HG03558 (cell line): ENCODE data around the gene SCYGR4.

Experiments used
- ATAC-seq: cut with Tn5 transposase; IDR thresholded peaks from one replicate; pipeline ENCODE4 v1.9.1; 2021; ENCODE audit warnings: moderate number of reproducible peaks; ENCODE audit not compliant: unreplicated experiment; ENCODE audit errors: extremely low read depth

Gene SCYGR4

DNA sequence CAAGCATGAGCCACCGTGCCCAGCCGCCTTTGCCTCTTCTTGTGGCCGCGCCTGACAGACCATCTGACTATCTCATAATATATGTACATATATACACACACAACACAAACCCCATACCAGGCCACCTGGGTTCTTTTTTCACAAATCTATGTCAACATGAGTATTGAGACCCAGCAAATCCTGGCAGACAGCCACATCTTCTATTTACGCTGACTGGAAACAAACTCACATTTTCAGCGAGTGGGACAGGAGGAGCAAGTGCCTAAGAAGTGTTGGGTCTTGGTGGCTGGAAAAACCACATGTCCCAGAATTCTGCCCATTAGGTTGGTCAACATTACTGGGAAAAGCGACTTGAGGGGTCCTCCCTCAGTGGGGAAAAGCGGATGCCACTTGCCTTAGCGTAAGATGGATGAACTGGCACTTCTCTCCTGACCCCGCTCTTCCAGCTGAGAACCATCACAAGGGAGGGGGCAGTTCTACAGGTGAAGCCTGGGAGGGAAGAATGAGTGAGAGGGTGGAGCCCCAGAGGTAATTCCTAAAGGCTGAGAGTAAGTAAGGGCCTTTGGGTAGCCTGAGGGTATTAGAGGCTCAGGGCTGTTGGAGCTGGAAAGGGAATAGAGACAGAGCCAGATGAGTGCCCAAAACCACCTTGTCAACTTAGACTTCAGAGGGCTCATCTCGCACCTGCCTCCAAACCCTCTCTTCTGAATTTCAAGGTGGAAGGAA lies 4.6 kb upstream of the SCYGR4 start:
- ATAC-seq, result no peak

DNA sequence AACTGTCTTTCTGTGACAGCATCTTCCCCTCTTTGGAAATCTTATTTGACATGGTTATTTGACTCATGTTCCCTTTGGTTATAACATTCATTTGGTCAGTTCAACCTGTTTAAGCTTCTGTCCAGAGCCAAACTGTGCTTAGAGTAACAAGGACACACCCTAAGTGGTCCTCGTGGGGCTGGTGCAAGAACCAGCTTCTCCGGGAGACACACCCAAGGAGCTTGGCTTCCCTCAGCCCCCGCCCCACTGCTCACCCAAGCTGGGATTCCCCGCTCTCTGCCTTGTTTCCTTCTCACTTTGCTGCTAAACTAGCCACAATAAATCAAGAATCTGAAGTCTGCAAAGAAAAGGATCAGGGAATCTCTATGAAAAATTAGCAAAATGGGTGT lies 4.0 kb upstream of the SCYGR4 start:
- no peak for ATAC-seq

DNA sequence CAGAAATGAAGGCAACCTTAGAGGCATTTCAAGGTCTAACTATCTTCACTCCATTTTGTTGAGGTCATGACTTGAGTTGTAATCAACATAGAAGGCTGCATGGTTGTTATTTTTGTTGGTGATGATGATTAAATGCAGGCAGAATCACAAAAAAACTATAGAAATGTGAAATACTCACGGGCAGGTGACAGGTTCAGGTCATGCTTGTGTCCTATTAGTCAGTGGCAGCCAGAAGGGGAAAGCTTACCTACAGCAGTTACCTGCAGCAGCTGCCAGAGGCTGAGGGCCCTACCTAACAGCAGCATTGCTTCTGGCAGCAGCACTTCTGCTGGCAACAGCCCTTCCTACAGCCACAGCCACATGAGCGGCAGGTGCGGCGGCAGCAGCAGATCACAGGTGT lies 3.1 kb upstream of the SCYGR4 start:
- ATAC-seq, result no peak

DNA sequence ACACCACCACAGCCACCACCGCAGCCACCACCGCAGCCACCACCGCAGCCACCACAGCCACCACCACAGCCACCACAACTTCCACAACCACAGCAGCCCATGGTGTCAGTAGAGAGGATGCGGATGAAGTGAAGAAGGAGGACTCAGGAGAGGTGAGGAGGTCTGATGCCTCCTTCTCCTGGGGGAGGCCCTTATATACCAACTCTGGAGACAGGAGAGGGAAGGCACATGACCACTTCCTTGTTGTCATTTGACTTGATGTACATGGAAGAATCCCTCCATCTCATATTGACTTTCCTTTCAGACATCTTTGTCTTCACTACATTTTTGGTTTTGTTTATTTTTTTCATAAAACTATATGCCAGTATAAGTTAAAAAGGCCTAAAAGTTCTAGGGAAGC lies 2.6 kb upstream of the SCYGR4 start, which contains the start of gene SCYGR3:
SCYGR3 (minus strand) TSS at position 101 of the 400 bp plus-strand sequence; CDS start at position 101, 0 bp downstream.
- no peak for ATAC-seq

- no peak for ATAC-seq
These were observed 2.1 kb upstream of the SCYGR4 start for GRCh38 chr2:227615181-227615580.

- no peak for ATAC-seq
These were observed 1.4 kb upstream of the SCYGR4 start for GRCh38 chr2:227615906-227616305.

DNA sequence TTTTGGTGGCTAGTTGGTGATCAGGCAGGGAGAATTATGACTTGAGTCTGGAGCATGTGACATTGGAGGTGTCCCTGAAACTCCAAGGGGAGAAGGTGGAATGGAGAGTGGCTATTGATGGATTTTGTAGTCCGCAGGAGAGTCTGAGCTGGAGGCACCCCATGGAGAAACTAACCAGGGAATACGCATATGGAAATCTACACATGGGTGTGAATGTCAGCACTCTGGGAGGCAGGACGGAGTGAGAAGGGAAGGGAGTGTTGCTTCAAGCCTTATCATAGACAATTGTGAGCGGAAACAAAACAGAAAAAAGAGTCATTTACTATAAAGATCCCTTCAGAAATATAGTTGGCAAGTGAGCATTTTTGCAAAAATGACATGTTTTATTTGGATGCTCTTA lies 667 bp upstream of the SCYGR4 start:
- ATAC-seq, result no peak

DNA sequence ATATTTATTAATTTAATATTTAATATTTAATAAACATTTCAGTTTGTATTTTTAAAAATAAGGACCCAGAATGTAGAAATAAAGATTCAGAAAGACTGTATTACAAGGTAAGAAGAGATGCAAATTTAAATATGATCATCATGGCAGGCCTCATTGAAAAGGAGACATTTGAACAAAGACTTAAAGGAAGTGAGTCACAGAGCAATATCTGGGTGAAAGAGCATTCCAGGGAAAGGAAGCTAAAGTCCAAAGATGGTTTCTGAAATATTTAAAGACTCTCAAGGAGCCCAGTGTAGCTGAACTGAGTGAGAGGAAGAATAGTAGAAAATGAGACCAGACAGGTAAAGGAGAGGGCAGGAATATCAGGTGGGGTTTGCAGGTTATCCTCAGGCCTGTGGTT lies 5.9 kb downstream of the SCYGR4 start:
- no peak for ATAC-seq

- ATAC-seq, result no peak
These were observed 8.1 kb downstream of the SCYGR4 start for GRCh38 chr2:227625420-227625819.

DNA sequence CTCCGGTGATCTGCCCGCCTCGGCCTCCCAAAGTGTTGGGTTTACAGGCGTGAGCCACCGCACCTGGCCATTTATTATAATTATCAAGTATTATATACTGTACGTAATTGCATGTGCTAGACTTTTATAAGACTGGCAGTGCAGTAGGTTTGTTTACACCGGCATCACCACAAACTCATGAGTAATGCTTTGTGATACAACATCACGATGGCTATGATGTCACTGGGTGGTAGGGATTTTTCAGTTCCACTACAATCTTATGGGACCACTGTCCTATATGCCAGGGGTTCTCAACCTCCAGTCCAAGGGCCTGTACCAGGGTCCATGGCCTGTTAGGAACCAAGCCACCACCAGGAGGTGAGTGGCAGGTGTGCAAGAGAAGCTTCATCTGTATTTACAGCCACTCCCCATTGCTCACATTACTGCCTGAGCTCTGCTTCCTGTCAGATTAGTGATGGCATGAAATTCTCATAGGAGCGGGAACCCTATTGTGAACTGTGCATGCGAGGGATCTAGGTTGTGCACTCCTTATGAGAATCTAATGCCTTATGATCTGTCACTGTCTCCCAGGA lies 9.4 kb downstream of the SCYGR4 start:
- no peak for ATAC-seq

DNA sequence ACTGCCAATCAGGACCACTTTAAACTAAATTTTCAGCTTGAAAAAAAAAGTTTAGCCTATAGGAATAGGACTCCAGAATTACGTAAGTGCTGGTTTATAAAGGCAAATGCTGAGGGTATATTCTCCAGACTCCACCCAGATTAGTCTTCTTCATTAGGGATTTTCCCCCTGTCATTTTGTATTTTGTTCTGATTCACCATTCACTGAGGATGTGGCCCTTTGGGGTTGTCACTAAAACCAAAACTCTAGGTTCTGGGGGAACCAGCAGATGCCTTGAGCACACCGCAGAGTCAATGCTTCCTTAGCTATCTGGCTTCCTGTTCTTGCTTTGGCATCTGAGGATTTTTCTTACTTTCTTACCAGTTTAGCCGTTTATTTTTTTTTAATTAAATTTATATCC lies 10.5 kb downstream of the SCYGR4 start:
- peak; percentile 96 for ATAC-seq

DNA sequence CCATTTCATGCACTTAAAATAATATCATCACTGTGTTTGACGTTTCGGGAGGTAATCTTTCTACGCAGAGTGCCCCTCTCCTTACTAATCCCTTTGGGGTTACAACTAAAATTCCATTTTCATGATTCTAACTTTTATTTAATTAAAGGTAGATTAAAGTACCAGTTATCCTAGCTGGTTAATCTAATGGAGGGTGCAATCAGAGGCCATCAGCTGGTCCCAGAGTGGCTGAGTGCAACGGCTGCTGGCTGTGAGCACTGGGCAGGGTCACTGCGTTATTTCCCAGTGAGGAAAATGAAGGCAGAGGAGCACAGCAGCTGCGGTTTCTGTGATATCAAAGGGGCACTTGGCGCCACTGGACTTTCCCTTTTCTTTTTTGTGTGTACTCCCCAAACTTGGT lies 12.1 kb downstream of the SCYGR4 start:
- no peak for ATAC-seq

DNA sequence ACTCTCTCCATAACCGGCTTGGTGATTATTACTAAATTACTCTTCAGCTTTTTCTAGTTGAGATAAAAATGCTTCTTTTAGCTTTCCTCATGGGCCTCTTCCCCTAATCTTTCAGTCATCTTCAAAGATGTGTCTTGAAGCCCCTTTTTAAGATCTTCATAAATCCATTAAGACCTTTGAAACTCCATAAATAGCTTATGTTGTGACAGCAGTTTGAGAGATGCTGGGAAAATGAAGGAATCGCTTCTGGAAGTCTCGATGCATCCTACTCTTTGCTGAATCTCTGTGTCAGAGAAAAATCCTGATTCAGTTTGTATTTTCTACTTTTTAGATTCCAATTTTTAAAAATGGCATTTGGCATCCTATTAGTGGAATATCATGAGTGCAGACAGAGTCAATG lies 13.0 kb downstream of the SCYGR4 start:
- ATAC-seq, result no peak

GRCh38 chr2:227632827-227633226 lies 15.5 kb downstream of the SCYGR4 start:
- no peak for ATAC-seq

- ATAC-seq, result no peak
These were observed 16.9 kb downstream of the SCYGR4 start for GRCh38 chr2:227634201-227634600.

- no peak for ATAC-seq
These were observed 25.4 kb downstream of the SCYGR4 start for GRCh38 chr2:227642656-227643055.

DNA sequence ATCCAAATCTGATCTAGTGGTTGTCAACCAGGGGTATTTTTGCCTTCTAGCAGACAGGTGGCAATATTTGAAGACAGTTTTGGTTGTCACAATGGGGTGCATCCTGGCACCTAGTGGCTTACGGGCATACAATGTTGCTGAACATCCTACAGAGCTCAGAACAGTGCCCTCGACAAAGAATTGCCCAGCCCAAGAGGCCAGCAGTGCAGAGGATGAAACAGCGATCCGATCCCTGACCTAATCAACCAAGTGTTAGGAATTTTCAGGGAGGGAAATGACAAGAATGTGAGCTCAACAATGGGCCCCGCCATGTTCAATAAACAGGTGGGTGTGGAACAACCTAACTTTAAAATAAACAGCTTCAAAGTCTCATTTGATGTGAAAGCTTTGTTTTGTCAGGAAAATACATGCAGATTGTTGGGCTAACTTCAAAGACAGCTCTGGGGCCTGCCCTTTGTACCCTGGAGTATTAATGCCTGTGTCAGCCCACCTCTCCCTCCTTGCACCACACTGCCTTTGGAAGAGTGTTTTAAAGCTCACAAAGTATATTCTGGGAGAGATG lies 26.8 kb downstream of the SCYGR4 start:
- ATAC-seq, result no peak

DNA sequence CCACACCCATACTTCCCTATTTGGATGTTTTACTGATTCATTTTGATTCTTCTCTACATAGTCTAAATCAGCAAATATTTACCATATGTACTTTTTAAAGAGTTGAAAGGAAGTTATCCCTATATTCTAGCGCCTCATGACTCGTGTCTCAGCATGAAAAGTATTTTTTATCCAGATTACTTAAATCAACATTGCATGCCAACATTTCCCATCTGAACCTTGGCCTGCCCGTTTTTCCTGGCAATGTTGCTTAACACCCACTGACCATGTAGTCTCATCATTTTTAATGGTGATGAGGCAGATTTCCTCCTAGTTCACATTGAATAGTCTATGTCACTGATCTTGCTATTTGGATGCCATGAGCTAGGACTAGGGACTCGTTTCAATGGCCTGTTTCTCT lies 36.1 kb downstream of the SCYGR4 start:
- no peak for ATAC-seq

DNA sequence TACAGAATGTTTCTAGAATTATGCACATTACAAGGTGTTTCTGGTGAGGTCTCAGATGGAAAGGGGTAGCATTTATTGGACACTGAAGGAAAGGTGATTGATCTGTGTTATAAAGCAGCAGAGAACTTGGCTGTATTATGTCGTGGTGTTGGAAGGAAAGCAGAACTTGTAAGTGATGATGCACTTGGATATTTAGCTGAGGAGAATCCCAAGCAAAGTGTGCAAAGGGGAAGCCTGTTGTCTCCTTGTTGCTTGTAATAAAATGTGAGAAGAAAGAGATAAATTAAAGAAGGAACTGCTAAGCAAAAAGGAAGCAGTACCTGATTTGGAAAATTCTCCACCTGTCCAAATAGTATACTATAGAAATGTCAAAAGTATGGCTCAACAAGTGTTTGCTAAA lies 37.1 kb downstream of the SCYGR4 start:
- no peak for ATAC-seq

DNA sequence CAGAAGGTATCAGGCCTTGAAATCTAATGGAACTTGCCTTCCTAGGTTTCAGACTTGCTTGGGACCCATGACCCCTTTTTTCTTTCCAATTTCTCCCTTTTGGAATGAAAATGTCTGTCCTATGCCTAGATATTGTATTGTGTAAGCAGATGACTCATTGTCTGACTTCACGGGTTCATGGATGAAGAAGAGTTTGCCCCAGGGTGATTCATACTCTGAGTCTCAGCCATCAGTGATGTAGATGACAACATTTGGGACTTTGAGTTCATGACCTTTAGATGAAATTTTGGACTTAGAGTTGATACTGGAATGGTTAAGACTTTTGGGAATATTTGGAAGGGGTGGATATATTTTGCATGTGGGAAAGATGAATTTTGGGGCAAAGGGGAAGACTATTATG lies 38.2 kb downstream of the SCYGR4 start:
- ATAC-seq, result peak; percentile 42

DNA sequence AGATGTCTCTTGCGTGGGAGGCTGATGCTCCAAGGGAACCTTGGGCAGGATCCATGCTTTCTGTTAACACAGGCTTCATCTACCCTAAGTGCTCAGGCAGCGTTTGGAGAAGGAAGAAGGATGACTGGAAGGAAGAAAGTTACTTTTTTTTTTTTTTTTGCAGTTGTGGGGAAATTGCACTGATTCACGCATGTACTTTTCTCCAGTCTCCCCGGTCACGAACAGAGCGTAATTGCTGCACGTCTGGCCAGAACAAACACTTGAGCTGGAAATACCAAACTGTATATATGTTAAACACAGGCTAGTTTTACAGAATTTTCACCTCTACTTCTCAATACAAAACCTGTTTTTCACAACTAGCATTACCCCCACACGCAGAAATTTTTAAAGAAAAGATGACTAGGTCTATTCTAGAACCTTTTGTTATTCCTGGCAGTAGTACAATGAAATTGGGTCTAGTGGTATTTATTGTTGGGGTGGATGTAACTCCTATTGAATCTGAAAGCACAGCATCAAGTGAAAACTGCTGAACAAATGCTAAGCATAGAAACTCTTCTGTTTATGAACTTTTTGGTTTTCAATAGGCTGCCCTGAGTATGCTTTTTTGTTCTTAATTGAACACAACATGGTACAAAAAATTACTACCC lies 40.0 kb downstream of the SCYGR4 start:
- no peak for ATAC-seq
